Measurements from ENCODE around the gene SMC3.
"Not testable (repeated sequence)": the region's sequence is repeated elsewhere in the genome, so short reads cannot be mapped to it uniquely, and the experiment has no call there.

Gene SMC3

DNA sequence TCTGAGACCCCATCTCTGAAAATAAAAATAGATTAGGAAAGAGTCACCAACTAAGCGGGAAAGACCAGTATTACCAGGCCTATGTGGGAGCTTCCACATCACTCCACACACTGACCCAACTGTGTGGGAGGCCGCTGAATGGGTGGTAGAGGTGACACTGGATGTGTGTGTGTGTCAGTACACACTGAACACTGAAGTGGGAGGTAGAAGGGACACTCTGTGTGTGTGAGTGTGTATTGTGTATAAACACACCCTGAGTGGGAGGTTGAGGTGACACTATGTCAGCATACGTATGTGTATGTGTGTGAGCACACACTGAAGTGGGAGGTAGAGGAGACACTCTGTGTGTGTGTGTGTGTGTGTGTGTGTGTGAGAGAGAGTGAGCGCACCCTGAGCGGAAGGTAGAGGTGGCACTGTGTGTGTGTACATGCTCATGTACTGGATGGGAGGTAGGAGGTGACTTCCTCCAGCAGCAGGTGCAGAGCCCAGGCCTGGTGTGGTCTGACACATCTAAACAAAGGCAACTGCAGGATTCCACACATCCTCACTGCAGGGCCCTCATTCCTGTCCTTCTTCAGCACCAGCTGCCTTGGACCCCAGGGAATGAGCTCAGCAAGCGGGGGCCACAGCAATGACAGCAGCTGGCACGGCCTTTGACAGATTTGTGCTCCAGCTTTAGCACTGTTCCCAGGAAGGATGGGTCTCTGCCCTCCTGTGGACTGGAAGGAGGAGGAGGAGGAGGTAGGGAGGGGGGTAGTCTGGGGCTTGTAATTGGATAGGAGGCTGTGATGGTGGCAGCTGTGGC is 50.1 kb downstream of the SMC3 start:
- TF ChIP-seq, protein P1, sequence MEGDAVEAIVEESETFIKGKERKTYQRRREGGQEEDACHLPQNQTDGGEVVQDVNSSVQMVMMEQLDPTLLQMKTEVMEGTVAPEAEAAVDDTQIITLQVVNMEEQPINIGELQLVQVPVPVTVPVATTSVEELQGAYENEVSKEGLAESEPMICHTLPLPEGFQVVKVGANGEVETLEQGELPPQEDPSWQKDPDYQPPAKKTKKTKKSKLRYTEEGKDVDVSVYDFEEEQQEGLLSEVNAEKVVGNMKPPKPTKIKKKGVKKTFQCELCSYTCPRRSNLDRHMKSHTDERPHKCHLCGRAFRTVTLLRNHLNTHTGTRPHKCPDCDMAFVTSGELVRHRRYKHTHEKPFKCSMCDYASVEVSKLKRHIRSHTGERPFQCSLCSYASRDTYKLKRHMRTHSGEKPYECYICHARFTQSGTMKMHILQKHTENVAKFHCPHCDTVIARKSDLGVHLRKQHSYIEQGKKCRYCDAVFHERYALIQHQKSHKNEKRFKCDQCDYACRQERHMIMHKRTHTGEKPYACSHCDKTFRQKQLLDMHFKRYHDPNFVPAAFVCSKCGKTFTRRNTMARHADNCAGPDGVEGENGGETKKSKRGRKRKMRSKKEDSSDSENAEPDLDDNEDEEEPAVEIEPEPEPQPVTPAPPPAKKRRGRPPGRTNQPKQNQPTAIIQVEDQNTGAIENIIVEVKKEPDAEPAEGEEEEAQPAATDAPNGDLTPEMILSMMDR (IDR thresholded peaks at IDR 0.05), result no peak
- peaks cover 6% of the 10 kb centered on the region for H3K9me3 Mint-ChIP-seq
- DNase-seq, result peak; percentile 22
- peaks cover 4% of the 10 kb centered on the region for H3K27me3 Mint-ChIP-seq (ENCODE audit: low read depth, poor library complexity)
- no peak overlapping the region for H3K27ac Mint-ChIP-seq
- no peak overlapping the region for H3K4me3 Mint-ChIP-seq
- H3K4me1 Mint-ChIP-seq, result peaks cover 42% of the 10 kb centered on the region
- H3K36me3 Mint-ChIP-seq (ENCODE audit: low read depth), result no peaks in the 10 kb centered on the region

DNA sequence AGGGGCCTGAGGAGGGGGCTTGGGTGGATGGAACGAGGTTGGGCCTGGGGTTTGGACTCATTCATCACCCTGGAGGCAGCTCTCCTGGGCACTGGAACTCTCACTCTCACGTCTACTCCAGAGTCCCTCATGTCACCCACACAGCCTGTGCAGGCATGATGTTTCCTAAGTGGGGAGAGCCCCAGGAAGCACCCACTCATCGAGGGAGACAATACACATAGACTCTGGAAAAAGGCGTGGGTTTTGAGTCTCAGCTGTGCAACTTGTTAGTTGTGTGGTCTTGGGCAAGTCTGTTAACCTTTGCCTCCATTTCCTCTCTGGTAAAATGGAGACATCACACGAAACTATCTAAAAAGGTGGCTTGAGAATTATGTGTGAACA is 50.7 kb downstream of the SMC3 start:
- Mint-ChIP-seq H3K36me3 (ENCODE audit: low read depth) (no peaks in the 10 kb centered on the region), H3K4me1 (peaks cover 42% of the 10 kb centered on the region), H3K27me3 (ENCODE audit: low read depth, poor library complexity) (peaks cover 3% of the 10 kb centered on the region), H3K4me3 (no peak overlapping the region), H3K27ac (no peak overlapping the region), H3K9me3 (peaks cover 6% of the 10 kb centered on the region)
- TF ChIP-seq, protein P1 (IDR thresholded peaks at IDR 0.05), result no peak
- no peak for DNase-seq

DNA sequence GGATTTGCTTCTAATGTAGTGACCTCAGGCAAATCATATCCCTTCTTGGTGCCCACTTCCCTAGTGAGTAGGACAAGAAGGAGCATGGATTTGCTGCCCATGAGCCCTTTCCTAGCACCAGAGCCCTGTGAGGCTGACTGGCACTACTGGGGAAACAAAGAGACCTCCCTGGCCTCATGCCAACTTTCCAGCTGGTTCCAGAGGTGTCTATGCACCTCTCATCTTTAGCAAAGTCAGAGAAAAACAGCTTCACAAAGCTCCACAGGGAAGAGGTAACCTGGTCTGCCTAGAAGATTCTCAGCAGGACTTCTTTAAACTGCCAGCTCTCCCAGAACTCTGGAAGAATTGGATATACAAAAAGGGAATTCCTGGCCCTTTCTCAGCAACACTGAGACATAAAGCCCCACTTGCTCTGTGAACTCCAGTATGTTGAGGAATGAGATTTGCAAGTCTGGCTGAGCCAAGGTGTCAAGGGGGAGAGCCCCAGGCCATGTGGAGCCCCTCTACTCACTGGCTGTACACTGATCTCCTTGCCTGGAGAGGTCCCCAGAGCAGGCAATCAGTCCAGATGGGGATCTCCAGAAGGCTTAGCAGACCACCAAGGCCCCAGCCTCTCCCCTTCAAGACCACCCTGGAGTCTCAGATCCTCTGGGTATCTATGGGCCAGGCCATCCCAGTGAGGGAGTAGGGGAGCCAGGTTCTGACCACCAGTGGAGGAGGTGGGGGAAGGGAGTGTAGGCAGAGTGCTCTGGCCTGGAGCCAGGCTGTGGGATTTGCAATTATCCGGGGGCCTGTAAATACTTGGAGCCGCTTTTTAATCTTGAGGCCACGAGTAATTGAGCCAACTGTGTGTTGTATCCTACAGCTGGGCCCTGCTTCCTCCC is 52.3 kb downstream of the SMC3 start:
- no peaks in the 10 kb centered on the region for H3K36me3 Mint-ChIP-seq (ENCODE audit: low read depth)
- DNase-seq, result no peak
- peaks cover 38% of the 10 kb centered on the region for H3K4me1 Mint-ChIP-seq
- peaks cover 5% of the 10 kb centered on the region for H3K27me3 Mint-ChIP-seq (ENCODE audit: low read depth, poor library complexity)
- peaks cover 6% of the 10 kb centered on the region for H3K9me3 Mint-ChIP-seq
- TF ChIP-seq, protein P1 (IDR thresholded peaks at IDR 0.05), result no peak
- H3K27ac Mint-ChIP-seq, result no peak overlapping the region
- H3K4me3 Mint-ChIP-seq, result no peak overlapping the region

DNA sequence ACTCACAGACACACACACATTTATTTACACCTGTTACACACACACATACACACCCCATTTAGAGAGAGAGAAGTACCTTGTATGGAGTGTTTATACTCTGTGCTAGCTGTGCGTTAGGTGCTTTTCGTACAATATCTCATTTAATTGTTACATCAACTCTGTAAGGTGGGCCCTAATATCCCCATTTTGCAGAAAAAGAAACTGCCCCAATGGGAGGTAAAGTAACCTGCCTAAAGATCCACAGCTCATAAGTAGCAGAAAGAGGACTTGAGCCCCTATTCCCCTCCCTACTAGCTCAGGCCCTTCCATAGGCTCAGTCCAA is 52.9 kb downstream of the SMC3 start:
- no peak for DNase-seq
- no peak overlapping the region for H3K27ac Mint-ChIP-seq
- H3K36me3 Mint-ChIP-seq (ENCODE audit: low read depth), result no peaks in the 10 kb centered on the region
- H3K9me3 Mint-ChIP-seq, result peaks cover 6% of the 10 kb centered on the region
- no peak overlapping the region for H3K4me3 Mint-ChIP-seq
- peaks cover 32% of the 10 kb centered on the region for H3K4me1 Mint-ChIP-seq
- TF ChIP-seq, protein P1 (IDR thresholded peaks at IDR 0.05), result no peak
- H3K27me3 Mint-ChIP-seq (ENCODE audit: low read depth, poor library complexity), result peaks cover 7% of the 10 kb centered on the region

DNA sequence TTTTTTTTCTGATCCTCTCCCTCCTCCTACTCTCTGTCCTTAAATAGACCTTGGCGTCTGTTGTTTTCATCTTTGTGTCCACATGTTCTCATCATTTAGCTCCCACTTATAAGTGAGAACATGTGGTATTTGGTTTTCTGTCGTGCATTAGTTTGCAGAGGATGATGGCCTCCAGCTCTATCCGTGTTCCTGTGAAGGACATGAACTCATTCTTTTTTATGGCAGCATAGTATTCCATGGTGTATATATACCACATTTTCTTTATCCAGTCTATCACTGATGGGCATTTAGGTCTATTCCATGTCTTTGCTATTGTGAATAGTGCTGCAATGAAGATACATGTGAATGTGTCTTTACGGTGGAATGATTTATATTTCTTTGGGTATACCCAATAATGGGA is 55.8 kb downstream of the SMC3 start:
- not testable (repeated sequence) for H3K27ac Mint-ChIP-seq; H3K27me3 Mint-ChIP-seq (ENCODE audit: low read depth, poor library complexity); H3K36me3 Mint-ChIP-seq (ENCODE audit: low read depth); H3K4me3 Mint-ChIP-seq; DNase-seq
- peaks cover 10% of the 10 kb centered on the region for H3K9me3 Mint-ChIP-seq
- H3K4me1 Mint-ChIP-seq, result peaks cover 23% of the 10 kb centered on the region

DNA sequence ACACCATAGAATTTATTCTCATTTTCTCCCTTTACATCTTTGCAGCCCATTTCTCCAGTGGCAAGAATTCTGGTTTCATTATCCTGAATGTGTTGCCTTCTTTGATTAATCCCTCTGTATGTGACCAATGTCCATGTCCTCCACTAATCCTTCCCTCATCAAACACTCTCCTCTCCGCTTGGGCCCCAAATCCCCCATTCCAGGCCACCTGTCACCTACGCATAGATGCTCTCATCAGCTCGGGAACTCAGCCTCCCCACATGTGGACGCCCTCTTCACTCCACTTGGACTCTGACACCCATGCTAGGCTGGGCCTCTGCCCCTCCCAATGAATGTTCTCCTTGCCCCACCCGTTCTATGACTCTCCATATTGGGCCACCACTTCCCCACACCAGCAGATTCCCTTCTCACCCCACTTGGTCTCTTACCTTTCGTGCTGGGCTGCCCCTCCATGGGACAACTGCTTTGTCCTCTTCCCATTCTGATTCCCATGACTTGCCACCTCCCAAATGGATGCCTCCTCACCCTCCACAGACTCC is 57.9 kb downstream of the SMC3 start:
- H3K4me3 Mint-ChIP-seq, result no peak overlapping the region
- TF ChIP-seq, protein P1 (IDR thresholded peaks at IDR 0.05), result no peak
- H3K27ac Mint-ChIP-seq, result no peak overlapping the region
- no peak for DNase-seq
- peaks cover 21% of the 10 kb centered on the region for H3K4me1 Mint-ChIP-seq
- H3K9me3 Mint-ChIP-seq, result peaks cover 16% of the 10 kb centered on the region
- H3K27me3 Mint-ChIP-seq (ENCODE audit: low read depth, poor library complexity), result peaks cover 9% of the 10 kb centered on the region
- peaks cover 4% of the 10 kb centered on the region for H3K36me3 Mint-ChIP-seq (ENCODE audit: low read depth)

Measured in nephron progenitor cell (in vitro differentiated cells).